ENCODE data around the gene HMCN1. TPM values are rescaled to one million over a fixed set of nuclear protein-coding genes. Genes with fewer than 3 reads are reported as not detected.
A peak's percentile ranks its signal among the peaks of the same experiment; 100 is the strongest.

HMCN1 gene
- total and polyA plus RNA-seq, 11 donors: 2.1 to 14.1 (median 5.6) TPM

- Histone ChIP-seq H3K36me3 (peaks cover 0 to 20% (median 0%) of the 10 kb centered on the region in 9 donors), H3K4me1 (peaks cover 0 to 9% (median 0%) of the 10 kb centered on the region in 12 donors), H3K4me3 (no peak overlapping the region), H3K27ac (no peak overlapping the region), H3K9me3 (no peaks in the 10 kb centered on the region), H3K27me3 (no peaks in the 10 kb centered on the region)
- peak in 1 of 4 donors; percentile 63 for ATAC-seq
- DNase-seq: no peak
- intact Hi-C loops (cut with DNase I): no loop called here
- TF ChIP-seq, protein P1, sequence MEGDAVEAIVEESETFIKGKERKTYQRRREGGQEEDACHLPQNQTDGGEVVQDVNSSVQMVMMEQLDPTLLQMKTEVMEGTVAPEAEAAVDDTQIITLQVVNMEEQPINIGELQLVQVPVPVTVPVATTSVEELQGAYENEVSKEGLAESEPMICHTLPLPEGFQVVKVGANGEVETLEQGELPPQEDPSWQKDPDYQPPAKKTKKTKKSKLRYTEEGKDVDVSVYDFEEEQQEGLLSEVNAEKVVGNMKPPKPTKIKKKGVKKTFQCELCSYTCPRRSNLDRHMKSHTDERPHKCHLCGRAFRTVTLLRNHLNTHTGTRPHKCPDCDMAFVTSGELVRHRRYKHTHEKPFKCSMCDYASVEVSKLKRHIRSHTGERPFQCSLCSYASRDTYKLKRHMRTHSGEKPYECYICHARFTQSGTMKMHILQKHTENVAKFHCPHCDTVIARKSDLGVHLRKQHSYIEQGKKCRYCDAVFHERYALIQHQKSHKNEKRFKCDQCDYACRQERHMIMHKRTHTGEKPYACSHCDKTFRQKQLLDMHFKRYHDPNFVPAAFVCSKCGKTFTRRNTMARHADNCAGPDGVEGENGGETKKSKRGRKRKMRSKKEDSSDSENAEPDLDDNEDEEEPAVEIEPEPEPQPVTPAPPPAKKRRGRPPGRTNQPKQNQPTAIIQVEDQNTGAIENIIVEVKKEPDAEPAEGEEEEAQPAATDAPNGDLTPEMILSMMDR (IDR thresholded peaks at IDR 0.05): no peak
- no peak for TF ChIP-seq POLR2A (IDR thresholded peaks at IDR 0.05)
- 60 to 77% (median 70%) methylated on average over 1 of the region's 1 CpG for WGBS, 4 donors
Observed at GRCh38 chr1:186059311-186059710, 325.1 kb downstream of the HMCN1 start.

DNA sequence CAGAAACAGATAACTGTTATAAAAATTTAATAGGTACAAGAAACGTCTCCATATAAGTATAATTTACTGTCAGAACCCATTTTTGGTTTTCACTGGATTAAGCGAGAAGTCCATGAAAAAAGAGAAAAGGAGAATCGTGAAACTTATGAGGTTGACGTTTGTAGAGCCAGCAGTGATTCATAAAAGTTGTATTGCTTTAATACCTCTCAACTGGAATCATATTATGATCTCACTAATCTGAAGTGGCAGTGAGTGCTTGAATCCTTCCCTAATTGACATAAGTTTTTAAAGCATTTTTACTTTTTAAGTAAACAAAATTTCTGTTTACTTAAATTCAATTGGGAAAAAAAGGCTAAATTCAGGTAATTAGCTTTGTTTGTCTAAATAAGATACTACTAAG is 325.6 kb downstream of the HMCN1 start:
- 83 to 90% (median 87%) methylated on average over 4 of the region's 4 CpGs for WGBS, 4 donors
- Histone ChIP-seq H3K27ac (no peak overlapping the region), H3K9me3 (no peaks in the 10 kb centered on the region), H3K4me3 (no peak overlapping the region), H3K27me3 (no peaks in the 10 kb centered on the region), H3K36me3 (peaks cover 0 to 19% (median 0%) of the 10 kb centered on the region in 9 donors), H3K4me1 (peaks cover 0 to 9% (median 0%) of the 10 kb centered on the region in 12 donors)
- ATAC-seq (no peak), DNase-seq (no peak)
- intact Hi-C loops (cut with DNase I): no loop called here
- no peak for TF ChIP-seq POLR2A (IDR thresholded peaks at IDR 0.05)
- TF ChIP-seq, protein P1 (IDR thresholded peaks at IDR 0.05): no peak

DNA sequence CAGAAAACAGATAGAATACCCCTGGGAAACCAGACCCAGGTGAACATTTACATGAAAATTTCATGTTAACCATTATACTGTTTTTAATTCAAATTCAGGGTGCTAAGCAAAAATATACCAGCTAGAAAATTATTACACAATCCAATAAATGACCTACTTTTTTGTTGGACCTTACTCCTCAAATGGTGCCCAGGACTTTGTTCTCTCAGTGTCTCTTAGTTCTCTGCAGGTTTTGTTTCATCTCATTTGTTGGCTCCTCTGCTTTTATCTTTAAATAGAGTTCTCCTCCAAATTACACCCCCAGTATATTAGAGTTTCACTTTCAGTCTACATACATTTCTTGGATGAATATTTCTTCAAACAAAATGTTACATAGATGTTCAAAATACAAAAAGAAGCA is 326.0 kb downstream of the HMCN1 start:
- Histone ChIP-seq H3K9me3 (no peaks in the 10 kb centered on the region), H3K27ac (no peak overlapping the region), H3K4me3 (no peak overlapping the region), H3K36me3 (peaks cover 0 to 19% (median 0%) of the 10 kb centered on the region in 9 donors), H3K4me1 (peaks cover 0 to 9% (median 0%) of the 10 kb centered on the region in 12 donors), H3K27me3 (no peaks in the 10 kb centered on the region)
- TF ChIP-seq, protein P1 (IDR thresholded peaks at IDR 0.05): no peak
- no peak for TF ChIP-seq POLR2A (IDR thresholded peaks at IDR 0.05)
- no peak for DNase-seq
- intact Hi-C loops (cut with DNase I): no loop called here
- ATAC-seq: no peak

DNA sequence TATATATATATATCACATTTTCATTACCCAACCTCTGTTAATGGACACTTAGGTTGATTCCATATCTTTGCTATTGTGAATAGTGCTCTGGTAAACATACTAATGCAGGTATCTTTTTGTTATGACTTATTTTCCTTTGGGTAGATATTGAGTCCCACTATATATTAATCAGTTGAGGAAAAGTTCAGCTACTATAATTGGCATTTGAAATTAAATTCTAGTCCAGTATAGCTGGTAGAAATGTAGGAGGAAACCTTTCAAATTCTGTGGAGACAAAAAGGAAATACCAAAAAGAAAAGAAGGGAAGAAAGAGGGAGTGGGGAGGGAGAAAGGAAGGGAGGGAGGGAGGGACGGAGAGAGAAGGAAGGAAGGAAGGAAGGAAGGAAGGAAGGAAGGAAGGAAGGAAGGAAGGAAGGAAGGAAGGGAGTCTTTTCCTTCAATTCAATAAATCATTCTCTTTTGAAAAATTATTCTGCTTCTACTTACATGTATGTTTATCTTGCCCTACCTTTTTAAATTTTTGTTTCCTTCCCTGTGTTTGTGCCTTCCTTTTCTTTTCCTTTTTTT is 329.0 kb downstream of the HMCN1 start:
- Histone ChIP-seq H3K36me3 (peaks cover 0 to 9% (median 0%) of the 10 kb centered on the region in 9 donors), H3K27ac (no peak overlapping the region), H3K4me1 (peaks cover 0 to 9% (median 0%) of the 10 kb centered on the region in 12 donors), H3K4me3 (no peak overlapping the region), H3K9me3 (no peaks in the 10 kb centered on the region), H3K27me3 (no peaks in the 10 kb centered on the region)
- intact Hi-C loops (cut with DNase I): no loop called here
- DNase-seq (no peak), ATAC-seq (no peak)
- no peak for TF ChIP-seq POLR2A (IDR thresholded peaks at IDR 0.05)
- TF ChIP-seq, protein P1 (IDR thresholded peaks at IDR 0.05): no peak
- 54 to 58% (median 57%) methylated on average over 1 of the region's 1 CpG for WGBS, 4 donors

All from heart left ventricle (tissue), 16 donors.